Ishikawa (cell line): ENCODE data around the gene WDR1.

Experiments
- CEBPB ChIP-seq: IDR thresholded peaks from 2 replicates; pipeline ENCODE4 v1.6.1; 2012
- CREB1 ChIP-seq: IDR thresholded peaks from 2 replicates; pipeline ENCODE4 v1.6.1; 2012; ENCODE audit warnings: low read depth
- EGR1 ChIP-seq: IDR thresholded peaks from 2 replicates; pipeline ENCODE4 v1.6.1; 2012
- EP300 ChIP-seq: IDR thresholded peaks from 2 replicates; pipeline ENCODE4 v1.6.1; 2012; ENCODE audit warnings: borderline replicate concordance
- FOXM1 ChIP-seq: IDR thresholded peaks from 2 replicates; pipeline ENCODE4 v1.6.1; 2012; ENCODE audit warnings: low read depth, borderline replicate concordance
- NFIC ChIP-seq: IDR thresholded peaks from 2 replicates; pipeline ENCODE4 v1.6.1; 2012
- RAD21 ChIP-seq: IDR thresholded peaks from 2 replicates; pipeline ENCODE4 v1.6.1; 2012; ENCODE audit warnings: low read depth
- TAF1 ChIP-seq: IDR thresholded peaks from 2 replicates; pipeline ENCODE4 v1.6.1; 2012; ENCODE audit warnings: low read depth, mild to moderate bottlenecking
- TCF12 ChIP-seq: IDR thresholded peaks from 2 replicates; pipeline ENCODE4 v1.6.1; 2012; ENCODE audit warnings: low read depth
- TEAD4 ChIP-seq: IDR thresholded peaks from 2 replicates; pipeline ENCODE4 v1.6.1; 2012
- YY1 ChIP-seq: IDR thresholded peaks from 2 replicates; pipeline ENCODE4 v1.6.1; 2012; ENCODE audit warnings: low read depth
- ZBTB7A ChIP-seq: IDR thresholded peaks from 2 replicates; pipeline ENCODE4 v1.6.1; 2012; ENCODE audit warnings: low read depth
- TF ChIP-seq, protein P1 (sequence below): IDR thresholded peaks from 2 replicates; pipeline ENCODE4 v1.6.1; 2012
- TF ChIP-seq, protein P2 (sequence below): IDR thresholded peaks from 2 replicates; pipeline ENCODE4 v1.6.1; 2012
- TF ChIP-seq, protein P3 (sequence below): IDR thresholded peaks from 2 replicates; pipeline ENCODE4 v1.6.1; 2012; ENCODE audit warnings: low read depth, mild to moderate bottlenecking

Gene WDR1

DNA sequence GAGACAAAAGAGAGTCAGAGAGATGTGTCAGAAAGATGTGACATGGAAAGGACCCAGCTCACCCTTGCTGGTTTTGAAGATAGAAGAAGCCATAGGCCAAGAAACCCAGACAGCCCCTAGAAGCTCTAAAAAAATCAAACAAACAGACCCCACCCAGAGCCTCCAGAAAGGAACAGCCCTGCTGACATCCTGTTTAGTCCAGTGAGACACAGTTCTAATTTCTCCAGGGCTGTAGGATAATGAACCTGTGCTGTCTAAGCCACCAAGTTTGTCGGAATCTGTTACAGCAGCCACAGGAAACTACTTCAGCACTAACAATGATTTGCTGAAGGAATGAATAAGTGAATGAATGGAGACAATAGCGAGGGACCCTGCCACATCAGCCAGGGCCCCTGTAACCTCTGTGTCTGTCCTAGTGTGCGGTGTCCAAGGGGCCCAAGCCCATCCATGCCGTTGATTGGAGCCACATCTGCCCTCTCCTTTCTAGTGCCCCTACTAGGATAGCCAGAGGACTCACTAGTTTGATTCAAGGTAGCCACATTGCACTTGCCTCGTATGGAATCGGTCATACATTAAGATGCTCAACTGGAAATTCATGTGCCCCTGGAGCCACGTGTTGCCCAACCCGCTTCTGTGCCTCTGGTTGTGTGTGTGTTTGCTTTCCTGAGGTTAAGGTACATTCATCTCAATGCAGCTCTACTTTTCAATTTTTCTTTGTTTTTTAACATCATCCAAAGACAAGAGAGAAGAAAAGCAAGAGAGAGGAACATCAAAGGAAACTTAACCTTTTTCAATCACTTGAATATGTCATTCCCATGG, 62.8 kb downstream of the WDR1 start:
- TF ChIP-seq TAF1 (no peak), CEBPB (no peak), RAD21 (no peak), FOXM1 (no peak), TEAD4 (no peak), EP300 (no peak), EGR1 (no peak), NFIC (no peak), CREB1 (no peak), TCF12 (no peak), ZBTB7A (no peak)
- TF ChIP-seq, protein P1, sequence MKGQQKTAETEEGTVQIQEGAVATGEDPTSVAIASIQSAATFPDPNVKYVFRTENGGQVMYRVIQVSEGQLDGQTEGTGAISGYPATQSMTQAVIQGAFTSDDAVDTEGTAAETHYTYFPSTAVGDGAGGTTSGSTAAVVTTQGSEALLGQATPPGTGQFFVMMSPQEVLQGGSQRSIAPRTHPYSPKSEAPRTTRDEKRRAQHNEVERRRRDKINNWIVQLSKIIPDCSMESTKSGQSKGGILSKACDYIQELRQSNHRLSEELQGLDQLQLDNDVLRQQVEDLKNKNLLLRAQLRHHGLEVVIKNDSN: no peak
- TF ChIP-seq, protein P2, sequence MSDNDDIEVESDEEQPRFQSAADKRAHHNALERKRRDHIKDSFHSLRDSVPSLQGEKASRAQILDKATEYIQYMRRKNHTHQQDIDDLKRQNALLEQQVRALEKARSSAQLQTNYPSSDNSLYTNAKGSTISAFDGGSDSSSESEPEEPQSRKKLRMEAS: no peak
- TF ChIP-seq, protein P3, sequence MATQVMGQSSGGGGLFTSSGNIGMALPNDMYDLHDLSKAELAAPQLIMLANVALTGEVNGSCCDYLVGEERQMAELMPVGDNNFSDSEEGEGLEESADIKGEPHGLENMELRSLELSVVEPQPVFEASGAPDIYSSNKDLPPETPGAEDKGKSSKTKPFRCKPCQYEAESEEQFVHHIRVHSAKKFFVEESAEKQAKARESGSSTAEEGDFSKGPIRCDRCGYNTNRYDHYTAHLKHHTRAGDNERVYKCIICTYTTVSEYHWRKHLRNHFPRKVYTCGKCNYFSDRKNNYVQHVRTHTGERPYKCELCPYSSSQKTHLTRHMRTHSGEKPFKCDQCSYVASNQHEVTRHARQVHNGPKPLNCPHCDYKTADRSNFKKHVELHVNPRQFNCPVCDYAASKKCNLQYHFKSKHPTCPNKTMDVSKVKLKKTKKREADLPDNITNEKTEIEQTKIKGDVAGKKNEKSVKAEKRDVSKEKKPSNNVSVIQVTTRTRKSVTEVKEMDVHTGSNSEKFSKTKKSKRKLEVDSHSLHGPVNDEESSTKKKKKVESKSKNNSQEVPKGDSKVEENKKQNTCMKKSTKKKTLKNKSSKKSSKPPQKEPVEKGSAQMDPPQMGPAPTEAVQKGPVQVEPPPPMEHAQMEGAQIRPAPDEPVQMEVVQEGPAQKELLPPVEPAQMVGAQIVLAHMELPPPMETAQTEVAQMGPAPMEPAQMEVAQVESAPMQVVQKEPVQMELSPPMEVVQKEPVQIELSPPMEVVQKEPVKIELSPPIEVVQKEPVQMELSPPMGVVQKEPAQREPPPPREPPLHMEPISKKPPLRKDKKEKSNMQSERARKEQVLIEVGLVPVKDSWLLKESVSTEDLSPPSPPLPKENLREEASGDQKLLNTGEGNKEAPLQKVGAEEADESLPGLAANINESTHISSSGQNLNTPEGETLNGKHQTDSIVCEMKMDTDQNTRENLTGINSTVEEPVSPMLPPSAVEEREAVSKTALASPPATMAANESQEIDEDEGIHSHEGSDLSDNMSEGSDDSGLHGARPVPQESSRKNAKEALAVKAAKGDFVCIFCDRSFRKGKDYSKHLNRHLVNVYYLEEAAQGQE: no peak

DNA sequence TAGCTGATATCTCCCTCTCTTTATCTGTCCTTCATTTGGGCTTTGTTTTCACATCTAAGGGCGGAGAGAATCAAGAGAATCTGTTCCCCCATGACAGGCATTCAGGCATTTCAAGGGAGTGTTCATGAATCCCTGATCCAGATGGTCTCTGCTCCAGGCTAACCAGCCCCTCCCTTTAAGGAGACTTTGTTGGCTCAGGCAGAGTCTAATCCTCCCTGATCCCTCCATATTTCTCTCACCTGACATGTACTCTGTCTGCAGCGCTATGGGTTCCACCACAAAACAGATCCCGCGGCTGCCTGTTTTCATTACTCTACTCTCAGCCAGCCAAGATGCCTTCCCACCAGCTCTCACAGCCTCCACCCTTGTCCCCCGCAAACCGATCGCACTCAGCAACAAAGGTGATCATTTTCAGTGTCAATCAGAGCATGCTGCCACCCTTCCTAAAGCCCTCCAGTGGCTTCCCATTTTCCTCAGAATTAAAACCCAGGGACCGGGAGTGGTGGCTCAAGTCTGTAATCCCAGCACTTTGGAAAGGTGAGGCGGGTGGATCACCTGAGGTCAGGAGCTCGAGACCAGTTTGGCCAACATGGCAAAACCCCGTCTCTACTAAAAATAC, 65.0 kb downstream of the WDR1 start:
- TF ChIP-seq, protein P3: no peak
- TF ChIP-seq EP300 (no peak), NFIC (no peak), TCF12 (no peak), CREB1 (no peak), EGR1 (no peak)
- TF ChIP-seq, protein P1: no peak
- TF ChIP-seq, protein P2: no peak

DNA sequence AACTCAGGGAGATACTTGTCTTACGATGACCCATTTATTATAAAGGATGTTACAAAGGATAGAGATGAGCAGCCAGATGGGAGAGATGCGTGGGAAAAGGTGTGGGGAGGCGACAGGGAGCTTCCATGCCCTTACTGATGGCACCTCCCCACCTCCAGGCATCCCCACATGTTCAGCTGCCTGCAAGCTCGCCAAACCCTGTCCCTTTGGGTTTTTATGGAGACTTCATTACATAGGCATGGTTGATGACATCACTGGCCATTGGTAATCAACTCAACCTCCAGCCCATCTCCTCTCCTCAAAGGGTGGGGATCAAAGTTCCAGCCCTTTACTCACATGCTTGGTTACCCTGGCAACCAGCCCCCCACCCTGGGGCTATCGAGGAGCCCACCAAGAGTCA, 65.9 kb downstream of the WDR1 start:
- TF ChIP-seq TCF12 (no peak), TEAD4 (no peak), CEBPB (no peak), ZBTB7A (no peak), EP300 (no peak)

DNA sequence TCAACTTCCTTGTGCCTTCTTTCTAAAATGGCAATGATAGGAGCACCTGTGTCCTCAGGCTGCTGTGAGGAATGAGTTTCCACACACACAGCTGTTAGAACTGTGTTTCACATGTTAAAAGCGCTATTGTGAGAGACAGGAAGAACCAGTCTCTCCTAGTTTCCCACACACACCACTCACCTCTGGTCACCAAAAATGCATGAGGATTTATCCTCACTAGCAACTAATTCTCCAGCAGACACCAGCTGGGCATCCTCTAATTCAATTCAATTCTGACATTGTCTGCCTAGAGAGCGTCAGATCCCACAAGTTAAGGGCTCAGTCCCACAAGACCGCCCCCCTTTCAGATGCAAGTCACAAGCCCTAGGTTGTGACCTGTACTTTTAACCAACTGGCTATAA, 66.3 kb downstream of the WDR1 start:
- no peak for TF ChIP-seq NFIC
- TF ChIP-seq YY1: no peak
- TF ChIP-seq, protein P1: no peak
- TF ChIP-seq CREB1: no peak
- no peak for TF ChIP-seq CEBPB
- no peak for TF ChIP-seq RAD21
- TF ChIP-seq FOXM1: no peak
- TF ChIP-seq TEAD4: no peak
- TF ChIP-seq, protein P3: no peak
- no peak for TF ChIP-seq ZBTB7A
- no peak for TF ChIP-seq TAF1
- TF ChIP-seq EP300: no peak
- TF ChIP-seq, protein P2: no peak
- TF ChIP-seq EGR1: no peak
- no peak for TF ChIP-seq TCF12
